ENCODE data around the gene HSPE1. TPM values are rescaled to one million over a fixed set of nuclear protein-coding genes. Genes with fewer than 3 reads are reported as not detected.

Gene HSPE1
- total and polyA plus RNA-seq, 2 donors (not counting 1 experiment from before 2014, with no cell fraction given) = 87.0 to 147 TPM

- Histone ChIP-seq H4K20me1 (ENCODE audit: control insufficient read depth, extremely low read depth, insufficient read depth, low read length) (no peaks in the 10 kb centered on the region), H3K4me3 (replicated peaks in 1 of 4; ENCODE audit: control extremely low read depth in 1 of 4, insufficient read depth in 1 of 4, low read depth in 3 of 4, low read length in 4 of 4) (no peak overlapping the region), H3K9ac (ENCODE audit: insufficient read depth, low read length) (no peak overlapping the region), H3K9me3 (ENCODE audit: control insufficient read depth, insufficient read depth, low read depth, low read length) (no peaks in the 10 kb centered on the region), H3K27ac (ENCODE audit: insufficient read depth, low read length) (no peak overlapping the region), H3K4me1 (ENCODE audit: control insufficient read depth, extremely low read depth, insufficient read depth, low read length) (peaks cover 7% of the 10 kb centered on the region), H2AFZ (ENCODE audit: low read length) (no peak overlapping the region), H3K79me2 (ENCODE audit: control insufficient read depth, insufficient read depth, low read length) (peaks cover 48% of the 10 kb centered on the region), H3K27me3 (ENCODE audit: control insufficient read depth, insufficient read depth, low read length) (no peaks in the 10 kb centered on the region), H3K36me3 (ENCODE audit: control insufficient read depth, insufficient read depth, low read length) (peaks cover 7% of the 10 kb centered on the region), H3K4me2 (ENCODE audit: extremely low read depth, insufficient read depth, low read length) (peak overlapping the region; percentile 25)
- peak; percentile 34 to 41 for DNase-seq (ENCODE audit: low read depth in 2 of 2)
- TF ChIP-seq CTCF (conservative IDR thresholded peaks at IDR 0.05 in 1 of 2, IDR thresholded peaks at IDR 0.05 in 1 of 2; ENCODE audit: low read depth in 1 of 2, low read length in 2 of 2) (no peak), EZH2 (IDR thresholded peaks at IDR 0.05; ENCODE audit: low read length, missing control alignments) (no peak)
Measured at GRCh38 chr2:197461057-197461456, 39.1 kb upstream of the HSPE1 start.

- H3K4me2 ChIP-seq (ENCODE audit: extremely low read depth, insufficient read depth, low read length) = no peak overlapping the region
- peaks cover 10% of the 10 kb centered on the region for H3K36me3 ChIP-seq (ENCODE audit: control insufficient read depth, insufficient read depth, low read length)
- no peaks in the 10 kb centered on the region for H3K27me3 ChIP-seq (ENCODE audit: control insufficient read depth, insufficient read depth, low read length)
- no peak overlapping the region for H3K27ac ChIP-seq (ENCODE audit: insufficient read depth, low read length)
- peak; percentile 28 to 49 for DNase-seq (ENCODE audit: low read depth in 2 of 2)
- H3K9me3 ChIP-seq (ENCODE audit: control insufficient read depth, insufficient read depth, low read depth, low read length) = no peaks in the 10 kb centered on the region
- H4K20me1 ChIP-seq (ENCODE audit: control insufficient read depth, extremely low read depth, insufficient read depth, low read length) = no peaks in the 10 kb centered on the region
- H3K9ac ChIP-seq (ENCODE audit: insufficient read depth, low read length) = no peak overlapping the region
- H2AFZ ChIP-seq (ENCODE audit: low read length) = no peak overlapping the region
- TF ChIP-seq CTCF (conservative IDR thresholded peaks at IDR 0.05 in 1 of 2, IDR thresholded peaks at IDR 0.05 in 1 of 2; ENCODE audit: low read depth in 1 of 2, low read length in 2 of 2) (no peak), EZH2 (IDR thresholded peaks at IDR 0.05; ENCODE audit: low read length, missing control alignments) (no peak)
- peaks cover 7% of the 10 kb centered on the region for H3K4me1 ChIP-seq (ENCODE audit: control insufficient read depth, extremely low read depth, insufficient read depth, low read length)
- peaks cover 22% of the 10 kb centered on the region for H3K79me2 ChIP-seq (ENCODE audit: control insufficient read depth, insufficient read depth, low read length)
- H3K4me3 ChIP-seq (replicated peaks in 1 of 4; ENCODE audit: control extremely low read depth in 1 of 4, insufficient read depth in 1 of 4, low read depth in 3 of 4, low read length in 4 of 4) = no peak overlapping the region
Measured at GRCh38 chr2:197464175-197464574, 36.0 kb upstream of the HSPE1 start.

- Histone ChIP-seq H3K27me3 (ENCODE audit: control insufficient read depth, insufficient read depth, low read length) (no peaks in the 10 kb centered on the region), H3K9ac (ENCODE audit: insufficient read depth, low read length) (no peak overlapping the region), H3K9me3 (ENCODE audit: control insufficient read depth, insufficient read depth, low read depth, low read length) (no peaks in the 10 kb centered on the region), H3K4me2 (ENCODE audit: extremely low read depth, insufficient read depth, low read length) (no peak overlapping the region), H3K79me2 (ENCODE audit: control insufficient read depth, insufficient read depth, low read length) (no peaks in the 10 kb centered on the region), H3K27ac (ENCODE audit: insufficient read depth, low read length) (no peak overlapping the region), H3K4me3 (replicated peaks in 1 of 4; ENCODE audit: control extremely low read depth in 1 of 4, insufficient read depth in 1 of 4, low read depth in 3 of 4, low read length in 4 of 4) (no peak overlapping the region), H2AFZ (ENCODE audit: low read length) (no peak overlapping the region), H4K20me1 (ENCODE audit: control insufficient read depth, extremely low read depth, insufficient read depth, low read length) (no peaks in the 10 kb centered on the region), H3K36me3 (ENCODE audit: control insufficient read depth, insufficient read depth, low read length) (peaks cover 5% of the 10 kb centered on the region), H3K4me1 (ENCODE audit: control insufficient read depth, extremely low read depth, insufficient read depth, low read length) (no peaks in the 10 kb centered on the region)
- no peak for DNase-seq (ENCODE audit: low read depth in 2 of 2)
- no peak for TF ChIP-seq CTCF (conservative IDR thresholded peaks at IDR 0.05 in 1 of 2, IDR thresholded peaks at IDR 0.05 in 1 of 2; ENCODE audit: low read depth in 1 of 2, low read length in 2 of 2)
- no peak for TF ChIP-seq EZH2 (IDR thresholded peaks at IDR 0.05; ENCODE audit: low read length, missing control alignments)
Measured at GRCh38 chr2:197472166-197472565, 28.0 kb upstream of the HSPE1 start.

Data from fibroblast of lung (primary cell).